B cell (primary cell): ENCODE data around the gene PAK6. TPM values are rescaled to one million over a fixed set of nuclear protein-coding genes. Genes with fewer than 3 reads are reported as not detected.

Experiments used
- ATAC-seq: fragments of 200-7000 bp; cut with Tn5 transposase; one replicate; pipeline ENCODE4 v1.10.0; 2021; ENCODE audit warnings: low read depth, mild to moderate bottlenecking, moderate number of reproducible peaks, moderate library complexity
- CTCF ChIA-PET: fragments of 350-600 bp; sonication (Branson Sonifier 250); formaldehyde crosslinking; loops from one replicate; lab custom pipeline; 2021; ENCODE audit warnings: antibody characterized with exemption, inconsistent platforms; lab: Charles Lee
- POLR2A ChIA-PET: fragments of 350-600 bp; sonication (Branson Sonifier 250); formaldehyde crosslinking; loops from one replicate; lab custom pipeline; 2021; ENCODE audit warnings: antibody characterized with exemption; lab: Charles Lee
- DNase-seq: peaks from one replicate; pipeline ENCODE4 v3.0.0; 2013
- H2AFZ ChIP-seq: 2 replicates; pipeline ENCODE4 v1.6.1; 2012; ENCODE audit warnings: mild to moderate bottlenecking, low read depth, low read length; ENCODE audit not compliant: insufficient read depth, poor library complexity, severe bottlenecking
- H3K27ac ChIP-seq, 2 donors: 1 replicate in 1 of 2; 2 replicates in 1 of 2; pipeline ENCODE4 v1.5.1; 2012 to 2013; ENCODE audit warnings: low read length in 2 of 2, mild to moderate bottlenecking in 2 of 2, moderate library complexity in 1 of 2
- H3K27me3 ChIP-seq, 4 experiments: fragments of 200-600 bp in 1 of 4; sonication (generic) in 1 of 4; replicated peaks in 1 of 4; 1 replicate in 2 of 4; 2 replicates in 2 of 4; pipeline versions ENCODE4 v1.6.1 to v1.7.0; 2013 to 2016; ENCODE audit warnings: low read length in 3 of 4, mild to moderate bottlenecking in 2 of 4, mixed read lengths in 1 of 4, moderate library complexity in 1 of 4; ENCODE audit not compliant: insufficient read depth in 4 of 4, control insufficient read depth in 3 of 4; ENCODE audit errors: control extremely low read depth in 1 of 4
- H3K36me3 ChIP-seq, 2 experiments: replicated peaks in 1 of 2; 1 replicate in 1 of 2; 2 replicates in 1 of 2; pipeline versions ENCODE4 v1.6.1 to v1.7.1; 2013; ENCODE audit warnings: low read length in 1 of 2; ENCODE audit not compliant: insufficient read depth in 2 of 2, control insufficient read depth in 1 of 2; ENCODE audit errors: control extremely low read depth in 1 of 2, extremely low read depth in 1 of 2
- H3K4me1 ChIP-seq, 2 donors: fragments of 200-600 bp in 1 of 2; sonication (generic) in 1 of 2; 1 replicate in 1 of 2; 2 replicates in 1 of 2; pipeline versions ENCODE4 v1.5.1 to v1.6.1; 2013 to 2017; ENCODE audit warnings: low read length in 2 of 2; ENCODE audit not compliant: control insufficient read depth in 2 of 2, insufficient read depth in 2 of 2
- H3K4me2 ChIP-seq: replicated peaks from 2 replicates; pipeline ENCODE3; 2012; ENCODE audit warnings: mild to moderate bottlenecking, low read depth, low read length; ENCODE audit not compliant: poor library complexity, severe bottlenecking
- H3K4me3 ChIP-seq, 5 experiments: fragments of 200-600 bp in 1 of 5; sonication (generic) in 1 of 5; 1 replicate in 3 of 5; 2 replicates in 2 of 5; pipeline versions ENCODE4 v1.5.1 to v1.7.0; 2011 to 2016; ENCODE audit warnings: low read length in 4 of 5, mild to moderate bottlenecking in 4 of 5, low read depth in 2 of 5, control low read depth in 1 of 5, moderate library complexity in 1 of 5; ENCODE audit not compliant: insufficient read depth in 1 of 5; ENCODE audit errors: control extremely low read depth in 1 of 5, extremely low read depth in 1 of 5
- H3K79me2 ChIP-seq: fragments of 200-600 bp; sonication (generic); one replicate; pipeline ENCODE4 v1.6.0; 2016; ENCODE audit warnings: low read length; ENCODE audit not compliant: control insufficient read depth, insufficient read depth
- H3K9ac ChIP-seq: fragments of 200-600 bp; sonication (generic); 2 replicates; pipeline ENCODE4 v1.6.1; 2017; ENCODE audit warnings: mild to moderate bottlenecking, low read length, moderate library complexity
- H3K9me3 ChIP-seq, 3 donors: one replicate each; pipeline versions ENCODE4 v1.6.1 to v1.7.1; 2013; ENCODE audit warnings: low read length in 2 of 3; ENCODE audit not compliant: control insufficient read depth in 2 of 3, insufficient read depth in 1 of 3; ENCODE audit errors: control extremely low read depth in 1 of 3
- H4K20me1 ChIP-seq: 2 replicates; pipeline ENCODE4 v1.6.0; 2012; ENCODE audit warnings: mild to moderate bottlenecking, low read length; ENCODE audit not compliant: insufficient read depth, control insufficient read depth, poor library complexity, severe bottlenecking
- H3K27ac Mint-ChIP-seq: one replicate; pipeline ENCODE4 v1.8.0; 2021; ENCODE audit warnings: mixed read lengths
- H3K27me3 Mint-ChIP-seq: one replicate; pipeline ENCODE4 v1.8.0; 2021; ENCODE audit warnings: mixed read lengths
- H3K4me1 Mint-ChIP-seq: one replicate; pipeline ENCODE4 v1.8.0; 2021; ENCODE audit warnings: mixed read lengths
- H3K4me3 Mint-ChIP-seq: one replicate; pipeline ENCODE4 v1.8.0; 2021; ENCODE audit warnings: mixed read lengths
- H3K9me3 Mint-ChIP-seq: one replicate; pipeline ENCODE4 v1.8.0; 2022; ENCODE audit warnings: mixed read lengths; ENCODE audit not compliant: insufficient read depth
- CTCF ChIP-seq: fragments of 200-600 bp; IDR thresholded peaks from one replicate; pipeline ENCODE4 v1.8.0; 2022; ENCODE audit warnings: antibody characterized with exemption, mild to moderate bottlenecking
- EZH2 ChIP-seq: IDR thresholded peaks from 2 replicates; pipeline ENCODE4 v1.6.1; 2012; ENCODE audit warnings: borderline replicate concordance, low read depth, mild to moderate bottlenecking, moderate library complexity, low read length; ENCODE audit not compliant: insufficient read depth, poor library complexity, severe bottlenecking
- WGBS: methylation state at CpG from one replicate; pipeline ENCODE4 v1.1.5; 2013; ENCODE audit warnings: missing lambda C conversion rate; ENCODE audit not compliant: insufficient coverage; 5-methylcytosine and 5-hydroxymethylcytosine counted together
- intact Hi-C: fragments of 100-400 bp; cut with micrococcal nuclease; formaldehyde crosslinking; loops from one replicate; pipeline ENCODE4 v1.10.0; 2022
- polyA plus RNA-seq: library from polyadenylated mRNA; depleted of rRNA; stranded (reverse); fragments of >200 nt; gene quantifications from 2 replicates; pipeline ENCODE4 v1.2.3, GENCODE V29; 2012
- total RNA-seq, 2 donors: library from RNA; stranded (reverse); fragments of 120-200 nt in 1 of 2; gene quantifications; 1 replicate in 1 of 2; 2 replicates in 1 of 2; pipeline versions ENCODE4 v1.2.3 to v1.2.4, GENCODE V29; 2013 to 2022

PAK6 gene
- total and polyA plus RNA-seq, 2 donors (not counting 1 experiment from before 2014, with no cell fraction given): 0.45 to 1.2 TPM

GRCh38 chr15:40264321-40265153 lies 25.7 kb downstream of the PAK6 start:
- H3K9me3 ChIP-seq: no peaks in the 10 kb centered on the region
- Mint-ChIP-seq H3K9me3 (no peaks in the 10 kb centered on the region), H3K4me1 (no peaks in the 10 kb centered on the region), H3K27ac (no peak overlapping the region), H3K27me3 (no peaks in the 10 kb centered on the region), H3K4me3 (no peak overlapping the region)
- H3K79me2 ChIP-seq: no peaks in the 10 kb centered on the region
- intact Hi-C loops: no loop called here
- 93% methylated on average over 13 of the region's 16 CpGs for WGBS
- H3K4me3 ChIP-seq: no peak overlapping the region
- no peak for ATAC-seq
- ChIA-PET CTCF (interaction anchor here (0.8 to 5.4 kb wide), 6 partner anchors 9 to 73 kb away, joined by 3 to 31 read pairs (median 4); no protein-coding TSS in a partner anchor), POLR2A (no interaction called here)
- H4K20me1 ChIP-seq: no peaks in the 10 kb centered on the region
- DNase-seq: no peak
- no peak overlapping the region for H3K9ac ChIP-seq
- H3K4me1 ChIP-seq: no peaks in the 10 kb centered on the region
- H3K4me2 ChIP-seq: no peak overlapping the region
- no peak overlapping the region for H3K27ac ChIP-seq
- no peaks in the 10 kb centered on the region for H3K36me3 ChIP-seq
- H2AFZ ChIP-seq: no peak overlapping the region
- no peak for TF ChIP-seq CTCF
- no peak for TF ChIP-seq EZH2
- no peaks in the 10 kb centered on the region for H3K27me3 ChIP-seq

DNA sequence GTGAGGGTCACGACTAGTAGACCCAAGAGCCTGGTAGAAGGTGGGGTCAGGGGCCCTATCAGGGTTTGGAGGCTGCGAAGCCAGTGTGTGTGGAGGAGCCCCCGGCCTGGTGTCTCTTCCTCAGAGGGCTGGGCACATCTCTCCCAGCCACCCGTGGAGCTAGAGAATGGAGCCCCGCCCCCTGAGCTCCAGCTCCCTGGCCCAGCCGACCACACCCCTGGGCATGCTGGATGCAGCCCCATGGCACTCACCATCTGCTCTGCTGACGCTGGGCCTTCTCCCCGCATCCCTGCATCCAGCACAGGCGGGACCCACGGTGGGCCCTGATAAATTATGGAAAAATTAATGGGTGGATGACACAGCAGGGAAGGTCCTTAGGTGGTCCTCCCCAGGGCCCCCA lies 26.5 kb downstream of the PAK6 start:
- H3K4me1 Mint-ChIP-seq: no peaks in the 10 kb centered on the region
- Histone ChIP-seq H3K27ac (no peak overlapping the region), H3K4me3 (no peak overlapping the region), H4K20me1 (no peaks in the 10 kb centered on the region), H3K4me1 (no peaks in the 10 kb centered on the region), H3K4me2 (no peak overlapping the region), H3K9ac (no peak overlapping the region), H3K27me3 (no peaks in the 10 kb centered on the region), H2AFZ (no peak overlapping the region), H3K79me2 (no peaks in the 10 kb centered on the region), H3K9me3 (no peaks in the 10 kb centered on the region), H3K36me3 (no peaks in the 10 kb centered on the region)
- whole genome bisulfite sequencing: 92% methylated on average over 6 of the region's 10 CpGs
- ChIA-PET POLR2A (no interaction called here), CTCF (interaction anchor here (1.2 kb wide), 1 partner anchor 48 kb away, joined by 4 read pairs; no protein-coding TSS in a partner anchor)
- no peak overlapping the region for H3K27ac Mint-ChIP-seq
- no peak for DNase-seq
- no peaks in the 10 kb centered on the region for H3K9me3 Mint-ChIP-seq
- no peaks in the 10 kb centered on the region for H3K27me3 Mint-ChIP-seq
- TF ChIP-seq CTCF (no peak), EZH2 (no peak)
- no peak overlapping the region for H3K4me3 Mint-ChIP-seq
- no peak for ATAC-seq
- intact Hi-C loops: no loop called here
